Osteoblast (primary cell): ENCODE data around the gene GOT2. TPM values are rescaled to one million over a fixed set of nuclear protein-coding genes. Genes with fewer than 3 reads are reported as not detected.
A peak's percentile ranks its signal among the peaks of the same experiment; 100 is the strongest.
"Not testable (repeated sequence)": the region's sequence is repeated elsewhere in the genome, so short reads cannot be mapped to it uniquely, and the experiment has no call there.

ENCODE experiments used
- DNase-seq: peaks from one replicate; pipeline ENCODE4 v3.0.0; 2011; ENCODE audit warnings: low spot score, mixed read lengths; ENCODE audit not compliant: insufficient read length; ENCODE audit errors: missing footprints
- H2AFZ ChIP-seq: 2 replicates; pipeline ENCODE4 v1.6.0; 2011; ENCODE audit warnings: mild to moderate bottlenecking, low read length
- H3K27ac ChIP-seq: 2 replicates; pipeline ENCODE4 v1.5.1; 2011; ENCODE audit warnings: mild to moderate bottlenecking, low read depth, low read length, moderate library complexity
- H3K27me3 ChIP-seq: 2 replicates; pipeline ENCODE4 v1.6.0; 2012; ENCODE audit warnings: mild to moderate bottlenecking, control low read depth, inconsistent platforms, low read length, moderate library complexity; ENCODE audit not compliant: insufficient read depth
- H3K36me3 ChIP-seq: 2 replicates; pipeline ENCODE4 v1.5.1; 2011; ENCODE audit warnings: mild to moderate bottlenecking, low read length, control low read depth, moderate library complexity; ENCODE audit not compliant: insufficient read depth
- H3K4me1 ChIP-seq: 2 replicates; pipeline ENCODE4 v1.5.1; 2011; ENCODE audit warnings: mild to moderate bottlenecking, low read length, control low read depth, moderate library complexity; ENCODE audit not compliant: insufficient read depth
- H3K4me2 ChIP-seq: 2 replicates; pipeline ENCODE4 v1.6.0; 2011; ENCODE audit warnings: mild to moderate bottlenecking, low read length; ENCODE audit not compliant: insufficient read depth
- H3K4me3 ChIP-seq: fragments of 200-600 bp; sonication (generic); 3 replicates; pipeline ENCODE4 v1.5.1; 2012; ENCODE audit warnings: mild to moderate bottlenecking, low read length, inconsistent platforms; ENCODE audit not compliant: insufficient read depth
- H3K79me2 ChIP-seq: 2 replicates; pipeline ENCODE4 v1.6.0; 2012; ENCODE audit warnings: mild to moderate bottlenecking, low read length, control low read depth, inconsistent platforms; ENCODE audit not compliant: insufficient read depth
- H3K9me3 ChIP-seq: 2 replicates; pipeline ENCODE4 v1.5.1; 2011; ENCODE audit warnings: low read depth, low read length, control low read depth
- H4K20me1 ChIP-seq: 2 replicates; pipeline ENCODE4 v1.6.0; 2012; ENCODE audit warnings: mild to moderate bottlenecking, low read length, control low read depth; ENCODE audit not compliant: insufficient read depth
- total RNA-seq: library from RNA; depleted of rRNA; stranded (reverse); fragments of >200 nt; gene quantifications from 2 replicates; pipeline ENCODE4 v1.2.3, GENCODE V29; 2012
- TF ChIP-seq, protein P1 (sequence below): IDR thresholded peaks from 2 replicates; pipeline ENCODE4 v1.5.1; 2011; ENCODE audit warnings: mild to moderate bottlenecking, low read depth, low read length, moderate library complexity; ENCODE audit errors: extremely low read depth

GOT2 gene
- 19.2 and 21.4 TPM in 2 replicates for total RNA-seq

DNA sequence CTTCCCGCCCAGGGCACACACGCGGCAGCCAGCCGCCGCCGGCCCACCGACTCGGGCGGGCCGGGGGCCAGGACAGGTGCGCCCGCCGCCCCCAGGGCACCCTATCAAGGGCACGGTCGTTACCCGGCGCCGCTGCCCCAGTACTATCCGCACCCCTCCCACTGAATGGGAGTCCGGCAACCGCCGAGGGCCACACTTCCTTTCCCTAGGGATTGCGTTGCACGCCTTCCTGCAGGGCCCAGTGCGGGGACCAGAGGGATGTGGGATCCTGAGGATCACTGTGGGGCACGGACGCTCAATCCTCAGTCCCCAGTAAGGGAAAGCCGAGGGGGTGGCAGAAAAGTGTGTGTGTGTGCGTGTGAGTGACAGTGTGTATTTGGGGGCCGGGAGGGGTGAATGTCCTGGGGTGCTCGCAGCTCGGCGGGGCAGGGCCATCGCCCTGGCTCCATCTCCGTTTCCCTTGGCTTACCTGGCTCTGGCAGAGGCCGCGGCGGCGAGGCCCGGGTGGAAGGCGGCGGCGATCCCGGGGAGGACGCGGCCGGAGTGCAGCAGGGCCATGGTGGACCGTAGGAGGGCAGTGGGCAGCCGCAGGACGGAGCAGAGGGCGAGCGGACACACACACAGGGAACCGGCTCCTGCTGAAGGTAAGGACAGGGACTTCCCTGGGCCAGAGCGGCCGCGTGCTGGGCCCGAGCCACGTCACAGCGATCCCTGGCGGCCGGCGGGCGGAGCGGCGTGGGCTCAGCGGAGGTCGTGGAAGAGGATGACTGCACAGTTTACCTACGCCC, at the start of gene GOT2:
TSS of gene GOT2 (minus strand) at position 646 of the 788 bp plus-strand sequence. CDS start at position 558, 88 bp downstream.
- peaks cover 48% of the 10 kb centered on the region for H3K79me2 ChIP-seq
- H3K4me1 ChIP-seq = peaks cover 15% of the 10 kb centered on the region
- H3K4me2 ChIP-seq = peak within 1 kb of the TSS; percentile 93
- DNase-seq = peak; percentile 97
- H3K27ac ChIP-seq = peak within 1 kb of the TSS; percentile 48
- H3K27me3 ChIP-seq = no peaks in the 10 kb centered on the region
- peaks cover 22% of the 10 kb centered on the region for H4K20me1 ChIP-seq
- no peaks in the 10 kb centered on the region for H3K9me3 ChIP-seq
- peak within 1 kb of the TSS; percentile 98 for H2AFZ ChIP-seq
- TF ChIP-seq, protein P1, sequence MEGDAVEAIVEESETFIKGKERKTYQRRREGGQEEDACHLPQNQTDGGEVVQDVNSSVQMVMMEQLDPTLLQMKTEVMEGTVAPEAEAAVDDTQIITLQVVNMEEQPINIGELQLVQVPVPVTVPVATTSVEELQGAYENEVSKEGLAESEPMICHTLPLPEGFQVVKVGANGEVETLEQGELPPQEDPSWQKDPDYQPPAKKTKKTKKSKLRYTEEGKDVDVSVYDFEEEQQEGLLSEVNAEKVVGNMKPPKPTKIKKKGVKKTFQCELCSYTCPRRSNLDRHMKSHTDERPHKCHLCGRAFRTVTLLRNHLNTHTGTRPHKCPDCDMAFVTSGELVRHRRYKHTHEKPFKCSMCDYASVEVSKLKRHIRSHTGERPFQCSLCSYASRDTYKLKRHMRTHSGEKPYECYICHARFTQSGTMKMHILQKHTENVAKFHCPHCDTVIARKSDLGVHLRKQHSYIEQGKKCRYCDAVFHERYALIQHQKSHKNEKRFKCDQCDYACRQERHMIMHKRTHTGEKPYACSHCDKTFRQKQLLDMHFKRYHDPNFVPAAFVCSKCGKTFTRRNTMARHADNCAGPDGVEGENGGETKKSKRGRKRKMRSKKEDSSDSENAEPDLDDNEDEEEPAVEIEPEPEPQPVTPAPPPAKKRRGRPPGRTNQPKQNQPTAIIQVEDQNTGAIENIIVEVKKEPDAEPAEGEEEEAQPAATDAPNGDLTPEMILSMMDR = peak; percentile 82
- no peaks in the 10 kb centered on the region for H3K36me3 ChIP-seq
- peak within 1 kb of the TSS; percentile 96 for H3K4me3 ChIP-seq

DNA sequence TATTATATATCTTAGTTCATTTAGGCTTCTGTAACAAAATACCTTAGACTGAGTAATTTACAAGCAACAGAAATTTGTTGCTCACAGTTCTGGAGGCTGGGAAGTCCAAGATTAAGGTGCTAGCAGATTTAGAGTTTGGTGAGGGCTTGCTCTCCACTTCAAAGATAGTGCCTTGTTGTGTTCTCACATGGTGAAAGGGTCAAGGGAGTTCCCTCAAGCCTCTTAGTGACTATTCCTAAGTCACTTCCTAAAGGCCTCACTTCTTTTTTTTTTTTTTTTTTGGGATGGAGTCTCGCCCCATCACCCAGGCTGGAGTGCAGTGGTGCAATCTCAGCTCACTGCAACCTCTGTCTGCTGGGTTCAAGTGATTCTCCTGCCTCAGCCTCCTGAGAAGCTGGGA, 45.2 kb upstream of the GOT2 start:
- H3K4me3 ChIP-seq, H3K4me2 ChIP-seq, H3K27me3 ChIP-seq, DNase-seq, H3K36me3 ChIP-seq, H4K20me1 ChIP-seq, H3K27ac ChIP-seq, H3K4me1 ChIP-seq, H3K79me2 ChIP-seq, H2AFZ ChIP-seq, H3K9me3 ChIP-seq: not testable (repeated sequence)

DNA sequence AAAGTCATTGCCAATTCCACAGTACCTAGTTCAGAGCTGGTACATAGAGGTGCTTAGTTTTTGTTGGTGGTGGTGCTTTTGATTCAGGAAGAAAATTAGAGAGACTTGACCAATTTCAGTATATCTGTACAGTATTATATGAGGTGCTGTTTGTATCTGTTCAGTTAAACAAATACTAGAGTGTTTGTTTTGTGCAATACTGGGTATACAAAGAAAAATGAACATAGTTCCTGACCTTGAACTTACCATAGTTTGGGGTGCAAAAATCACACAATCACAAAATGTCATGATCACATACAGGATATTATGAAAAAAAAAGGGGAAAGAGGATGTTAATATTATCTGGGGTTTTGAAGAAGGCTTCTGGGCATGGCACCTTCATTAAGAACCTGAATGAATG, 39.8 kb upstream of the GOT2 start:
- no peak overlapping the region for H3K4me2 ChIP-seq
- H3K9me3 ChIP-seq = no peaks in the 10 kb centered on the region
- TF ChIP-seq, protein P1 = no peak
- no peak for DNase-seq
- no peaks in the 10 kb centered on the region for H3K27me3 ChIP-seq
- H3K4me3 ChIP-seq = no peak overlapping the region
- H2AFZ ChIP-seq = no peak overlapping the region
- no peaks in the 10 kb centered on the region for H3K4me1 ChIP-seq
- H4K20me1 ChIP-seq = no peaks in the 10 kb centered on the region
- no peaks in the 10 kb centered on the region for H3K79me2 ChIP-seq
- H3K36me3 ChIP-seq = no peaks in the 10 kb centered on the region
- H3K27ac ChIP-seq = no peak overlapping the region

DNA sequence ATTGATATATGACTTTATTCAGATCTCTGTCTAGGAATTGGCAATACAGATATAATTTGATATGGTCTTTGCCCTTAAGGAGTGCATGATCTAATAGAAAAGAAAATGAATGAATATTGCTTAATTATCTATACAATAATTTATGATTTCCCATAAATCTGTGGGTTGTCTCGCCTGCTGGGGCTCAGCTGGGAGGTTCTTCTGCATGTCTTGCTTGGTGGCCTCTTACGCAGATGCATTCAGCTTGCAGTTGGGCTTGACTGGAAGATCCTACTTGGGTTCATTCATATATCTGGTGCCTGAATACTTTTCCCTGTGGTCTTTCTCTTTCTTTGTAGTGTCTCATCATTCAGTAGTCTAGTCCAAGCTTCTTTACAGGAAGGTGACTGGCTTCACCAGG, 34.0 kb upstream of the GOT2 start:
- no peaks in the 10 kb centered on the region for H3K27me3 ChIP-seq
- no peak overlapping the region for H3K4me3 ChIP-seq
- H3K36me3 ChIP-seq = no peaks in the 10 kb centered on the region
- no peaks in the 10 kb centered on the region for H3K79me2 ChIP-seq
- H2AFZ ChIP-seq = no peak overlapping the region
- no peaks in the 10 kb centered on the region for H3K4me1 ChIP-seq
- H4K20me1 ChIP-seq = no peaks in the 10 kb centered on the region
- H3K4me2 ChIP-seq = no peak overlapping the region
- DNase-seq = no peak
- no peaks in the 10 kb centered on the region for H3K9me3 ChIP-seq
- TF ChIP-seq, protein P1 = no peak
- H3K27ac ChIP-seq = no peak overlapping the region
